ENCODE measurements around the gene OS9. TPM values are rescaled to one million over a fixed set of nuclear protein-coding genes. Genes with fewer than 3 reads are reported as not detected.

OS9 gene
- polyA plus RNA-seq, 4 donors: 148 to 307 (median 200) TPM

- peaks cover 0 to 5% (median 2%) of the 10 kb centered on the region in 3 donors for H3K27me3 ChIP-seq (ENCODE audit: control insufficient read depth in 3 of 3, insufficient read depth in 3 of 3, low read length in 3 of 3)
- 90 to 93% (median 91%) methylated on average over 22 to 25 of the region's 25 CpGs for WGBS, 3 donors
- H3K4me3 ChIP-seq (ENCODE audit: low read depth in 1 of 3, low read length in 3 of 3): no peak overlapping the region
- peaks cover 0 to 28% (median 0%) of the 10 kb centered on the region in 3 donors for H3K36me3 ChIP-seq (ENCODE audit: control insufficient read depth in 3 of 3, insufficient read depth in 2 of 3, low read depth in 1 of 3, low read length in 3 of 3)
- H3K9me3 ChIP-seq (ENCODE audit: control insufficient read depth in 2 of 2, insufficient read depth in 1 of 2, low read depth in 1 of 2, low read length in 1 of 2): no peaks in the 10 kb centered on the region
- peaks cover 0 to 10% (median 2%) of the 10 kb centered on the region in 3 donors for H3K4me1 ChIP-seq (ENCODE audit: control insufficient read depth in 3 of 3, insufficient read depth in 2 of 3, low read depth in 1 of 3, low read length in 2 of 3)
- no peak for FAIRE-seq
- no peak overlapping the region for H3K27ac ChIP-seq (ENCODE audit: low read depth in 1 of 3, low read length in 2 of 3)
- DNase-seq: no peak
These were observed 64.8 kb downstream of the OS9 start for GRCh38 chr12:57758552-57759359.

GRCh38 chr12:57759360-57759980 lies 65.5 kb downstream of the OS9 start:
- Histone ChIP-seq H3K4me3 (ENCODE audit: low read depth in 1 of 3, low read length in 3 of 3) (no peak overlapping the region), H3K9me3 (ENCODE audit: control insufficient read depth in 2 of 2, insufficient read depth in 1 of 2, low read depth in 1 of 2, low read length in 1 of 2) (no peaks in the 10 kb centered on the region), H3K4me1 (ENCODE audit: control insufficient read depth in 3 of 3, insufficient read depth in 2 of 3, low read depth in 1 of 3, low read length in 2 of 3) (peaks cover 0 to 6% (median 2%) of the 10 kb centered on the region in 3 donors), H3K27me3 (ENCODE audit: control insufficient read depth in 3 of 3, insufficient read depth in 3 of 3, low read length in 3 of 3) (peaks cover 0 to 12% (median 7%) of the 10 kb centered on the region in 3 donors), H3K36me3 (ENCODE audit: control insufficient read depth in 3 of 3, insufficient read depth in 2 of 3, low read depth in 1 of 3, low read length in 3 of 3) (peaks cover 0 to 28% (median 0%) of the 10 kb centered on the region in 3 donors), H3K27ac (ENCODE audit: low read depth in 1 of 3, low read length in 2 of 3) (no peak overlapping the region)
- FAIRE-seq (no peak), DNase-seq (peak; percentile 56 to 60)
- WGBS, 3 donors: 20 to 36% (median 25%) methylated on average over 3 of the region's 3 CpGs

GRCh38 chr12:57760347-57760982 lies 66.5 kb downstream of the OS9 start:
- Histone ChIP-seq H3K36me3 (ENCODE audit: control insufficient read depth in 3 of 3, insufficient read depth in 2 of 3, low read depth in 1 of 3, low read length in 3 of 3) (peaks cover 0 to 28% (median 0%) of the 10 kb centered on the region in 3 donors), H3K4me1 (ENCODE audit: control insufficient read depth in 3 of 3, insufficient read depth in 2 of 3, low read depth in 1 of 3, low read length in 2 of 3) (peaks cover 2 to 11% (median 2%) of the 10 kb centered on the region in 3 donors), H3K9me3 (ENCODE audit: control insufficient read depth in 2 of 2, insufficient read depth in 1 of 2, low read depth in 1 of 2, low read length in 1 of 2) (no peaks in the 10 kb centered on the region), H3K27me3 (ENCODE audit: control insufficient read depth in 3 of 3, insufficient read depth in 3 of 3, low read length in 3 of 3) (peaks cover 0 to 22% (median 7%) of the 10 kb centered on the region in 3 donors), H3K4me3 (ENCODE audit: low read depth in 1 of 3, low read length in 3 of 3) (no peak overlapping the region), H3K27ac (ENCODE audit: low read depth in 1 of 3, low read length in 2 of 3) (no peak overlapping the region)
- FAIRE-seq (no peak), DNase-seq (no peak)
- WGBS, 3 donors: 88 to 90% (median 90%) methylated on average over 3 of the region's 3 CpGs

- DNase-seq (no peak), FAIRE-seq (no peak)
- H3K36me3 ChIP-seq (ENCODE audit: control insufficient read depth in 3 of 3, insufficient read depth in 2 of 3, low read depth in 1 of 3, low read length in 3 of 3): peaks cover 0 to 28% (median 0%) of the 10 kb centered on the region in 3 donors
- H3K27ac ChIP-seq (ENCODE audit: low read depth in 1 of 3, low read length in 2 of 3): no peak overlapping the region
- no peak overlapping the region for H3K4me3 ChIP-seq (ENCODE audit: low read depth in 1 of 3, low read length in 3 of 3)
- no peaks in the 10 kb centered on the region for H3K9me3 ChIP-seq (ENCODE audit: control insufficient read depth in 2 of 2, insufficient read depth in 1 of 2, low read depth in 1 of 2, low read length in 1 of 2)
- peaks cover 0 to 32% (median 9%) of the 10 kb centered on the region in 3 donors for H3K27me3 ChIP-seq (ENCODE audit: control insufficient read depth in 3 of 3, insufficient read depth in 3 of 3, low read length in 3 of 3)
- H3K4me1 ChIP-seq (ENCODE audit: control insufficient read depth in 3 of 3, insufficient read depth in 2 of 3, low read depth in 1 of 3, low read length in 2 of 3): peaks cover 2 to 21% (median 6%) of the 10 kb centered on the region in 3 donors
- 91 to 93% (median 92%) methylated on average over 4 of the region's 4 CpGs for WGBS, 3 donors
These were observed 67.6 kb downstream of the OS9 start for GRCh38 chr12:57761391-57761998.

- Histone ChIP-seq H3K27me3 (ENCODE audit: control insufficient read depth in 3 of 3, insufficient read depth in 3 of 3, low read length in 3 of 3) (peaks cover 3 to 42% (median 10%) of the 10 kb centered on the region in 3 donors), H3K36me3 (ENCODE audit: control insufficient read depth in 3 of 3, insufficient read depth in 2 of 3, low read depth in 1 of 3, low read length in 3 of 3) (peaks cover 0 to 26% (median 0%) of the 10 kb centered on the region in 3 donors), H3K27ac (ENCODE audit: low read depth in 1 of 3, low read length in 2 of 3) (no peak overlapping the region), H3K4me1 (ENCODE audit: control insufficient read depth in 3 of 3, insufficient read depth in 2 of 3, low read depth in 1 of 3, low read length in 2 of 3) (peaks cover 2 to 28% (median 5%) of the 10 kb centered on the region in 3 donors), H3K9me3 (ENCODE audit: control insufficient read depth in 2 of 2, insufficient read depth in 1 of 2, low read depth in 1 of 2, low read length in 1 of 2) (no peaks in the 10 kb centered on the region), H3K4me3 (ENCODE audit: low read depth in 1 of 3, low read length in 3 of 3) (no peak overlapping the region)
- 86 to 93% (median 93%) methylated on average over 2 of the region's 2 CpGs for WGBS, 3 donors
- FAIRE-seq (no peak), DNase-seq (no peak)
These were observed 68.5 kb downstream of the OS9 start for GRCh38 chr12:57762463-57762862.

- Histone ChIP-seq H3K4me1 (ENCODE audit: control insufficient read depth in 3 of 3, insufficient read depth in 2 of 3, low read depth in 1 of 3, low read length in 2 of 3) (peaks cover 2 to 28% (median 5%) of the 10 kb centered on the region in 3 donors), H3K27ac (ENCODE audit: low read depth in 1 of 3, low read length in 2 of 3) (no peak overlapping the region), H3K4me3 (ENCODE audit: low read depth in 1 of 3, low read length in 3 of 3) (peak overlapping the region in 1 of 3 donors; percentile 51), H3K27me3 (ENCODE audit: control insufficient read depth in 3 of 3, insufficient read depth in 3 of 3, low read length in 3 of 3) (peaks cover 3 to 45% (median 10%) of the 10 kb centered on the region in 3 donors), H3K36me3 (ENCODE audit: control insufficient read depth in 3 of 3, insufficient read depth in 2 of 3, low read depth in 1 of 3, low read length in 3 of 3) (peaks cover 0 to 18% (median 0%) of the 10 kb centered on the region in 3 donors), H3K9me3 (ENCODE audit: control insufficient read depth in 2 of 2, insufficient read depth in 1 of 2, low read depth in 1 of 2, low read length in 1 of 2) (no peaks in the 10 kb centered on the region)
- DNase-seq (no peak), FAIRE-seq (no peak)
- 81 to 83% (median 82%) methylated on average over 6 of the region's 6 CpGs for WGBS, 3 donors
These were observed 70.1 kb downstream of the OS9 start for GRCh38 chr12:57763881-57764661.

GRCh38 chr12:57764662-57765002 lies 70.7 kb downstream of the OS9 start:
- Histone ChIP-seq H3K27me3 (ENCODE audit: control insufficient read depth in 3 of 3, insufficient read depth in 3 of 3, low read length in 3 of 3) (peaks cover 3 to 45% (median 10%) of the 10 kb centered on the region in 3 donors), H3K27ac (ENCODE audit: low read depth in 1 of 3, low read length in 2 of 3) (no peak overlapping the region)

More at GRCh38 chr12:57764662-57765002, 70.7 kb downstream of the OS9 start:
- H3K36me3 ChIP-seq (ENCODE audit: control insufficient read depth in 3 of 3, insufficient read depth in 2 of 3, low read depth in 1 of 3, low read length in 3 of 3): peaks cover 0 to 21% (median 0%) of the 10 kb centered on the region in 3 donors
- H3K9me3 ChIP-seq (ENCODE audit: control insufficient read depth in 2 of 2, insufficient read depth in 1 of 2, low read depth in 1 of 2, low read length in 1 of 2): no peaks in the 10 kb centered on the region
- peak overlapping the region in 2 of 3 donors; percentile 34 to 51 for H3K4me3 ChIP-seq (ENCODE audit: low read depth in 1 of 3, low read length in 3 of 3)
- 13 to 16% (median 15%) methylated on average over 17 of the region's 17 CpGs for WGBS, 3 donors
- FAIRE-seq: no peak
- peak; percentile 49 to 60 for DNase-seq
- H3K4me1 ChIP-seq (ENCODE audit: control insufficient read depth in 3 of 3, insufficient read depth in 2 of 3, low read depth in 1 of 3, low read length in 2 of 3): peaks cover 2 to 28% (median 5%) of the 10 kb centered on the region in 3 donors

Data from small intestine (tissue), 7 donors.